PC-3 (cell line): Measurements from ENCODE around the gene THSD1. TPM values are rescaled to one million over a fixed set of nuclear protein-coding genes. Genes with fewer than 3 reads are reported as not detected.
"Not testable (repeated sequence)": the region's sequence is repeated elsewhere in the genome, so short reads cannot be mapped to it uniquely, and the experiment has no call there.

Experiments used
- ATAC-seq: fragments of 200-7000 bp; cut with Tn5 transposase; 2 replicates; pipeline ENCODE4 v1.9.1; 2020; ENCODE audit warnings: mild to moderate bottlenecking, moderate library complexity
- BruUV-seq: library from RNA; stranded (reverse); fragments of 400-500 nt; replicated peaks from 2 replicates; lab custom pipeline; 2021; lab: Mats Ljungman, UMichigan
- CTCF ChIA-PET: fragments of 300-600 bp; sonication (Branson Sonifier 250); formaldehyde crosslinking; loops from one replicate; lab custom pipeline; 2022; ENCODE audit warnings: antibody characterized with exemption; lab: Charles Lee
- POLR2A ChIA-PET: fragments of 300-600 bp; sonication (Branson Sonifier 250); formaldehyde crosslinking; loops from one replicate; lab custom pipeline; 2022; ENCODE audit warnings: antibody characterized with exemption; ENCODE audit not compliant: unreplicated experiment; lab: Charles Lee
- DNase-seq: peaks from one replicate; pipeline ENCODE4 v3.0.0-alpha.2; 2015
- H2AFZ ChIP-seq: fragments of 300-600 bp; sonication (generic); 2 replicates; pipeline ENCODE4 v1.6.0; 2016; ENCODE audit warnings: antibody characterized with exemption, low read length
- H3F3A ChIP-seq: fragments of 300-600 bp; sonication (generic); one replicate; pipeline ENCODE4 v1.6.0; 2017; ENCODE audit warnings: antibody characterized with exemption, low read length, control low read depth, mild to moderate bottlenecking; ENCODE audit not compliant: unreplicated experiment
- H3K27ac ChIP-seq: fragments of 300-600 bp; sonication (generic); 2 replicates; pipeline ENCODE4 v1.5.1; 2016; ENCODE audit warnings: mild to moderate bottlenecking, low read length
- H3K27me3 ChIP-seq: fragments of 300-600 bp; sonication (generic); 2 replicates; pipeline ENCODE4 v1.6.1; 2016; ENCODE audit warnings: low read length, mixed read lengths
- H3K36me3 ChIP-seq: fragments of 300-600 bp; sonication (generic); 2 replicates; pipeline ENCODE4 v1.6.1; 2016; ENCODE audit warnings: low read depth, mixed run types, low read length, mixed read lengths
- H3K4me1 ChIP-seq: fragments of 300-600 bp; sonication (generic); 2 replicates; pipeline ENCODE4 v1.5.1; 2016; ENCODE audit warnings: low read length; ENCODE audit not compliant: insufficient read depth
- H3K4me2 ChIP-seq: fragments of 300-600 bp; sonication (generic); 2 replicates; pipeline ENCODE4 v1.6.0; 2016; ENCODE audit warnings: low read length
- H3K4me3 ChIP-seq: fragments of 300-600 bp; sonication (generic); 2 replicates; pipeline ENCODE4 v1.5.1; 2016; ENCODE audit warnings: mild to moderate bottlenecking, low read length, mixed read lengths
- H3K79me2 ChIP-seq: fragments of 300-600 bp; sonication (generic); 2 replicates; pipeline ENCODE4 v1.6.1; 2017; ENCODE audit warnings: low read length, mixed read lengths
- H3K9ac ChIP-seq: fragments of 300-600 bp; sonication (generic); 2 replicates; pipeline ENCODE4 v1.6.0; 2016; ENCODE audit warnings: mild to moderate bottlenecking, low read length
- H3K9me2 ChIP-seq: fragments of 300-600 bp; sonication (generic); replicated peaks from 2 replicates; pipeline ENCODE4 v1.6.1; 2016; ENCODE audit warnings: mixed run types, low read length, mixed read lengths
- H3K9me3 ChIP-seq: fragments of 300-600 bp; sonication (generic); 2 replicates; pipeline ENCODE4 v1.6.1; 2016; ENCODE audit warnings: low read length, mixed read lengths
- H4K20me1 ChIP-seq: fragments of 300-600 bp; sonication (generic); 2 replicates; pipeline ENCODE4 v1.6.1; 2016; ENCODE audit warnings: low read length, mixed read lengths
- intact Hi-C: fragments of 100-400 bp; cut with micrococcal nuclease; formaldehyde crosslinking; loops from 2 replicates; pipeline ENCODE4 v1.9.0; 2023
- total RNA-seq: library from RNA; depleted of rRNA; stranded (reverse); fragments of >200 nt; gene quantifications from 2 replicates; pipeline ENCODE4 v1.2.3, GENCODE V29; 2014; rRNA removed

Gene THSD1
- total RNA-seq, 1 experiment from 2014 or later, result 1.0 TPM

DNA sequence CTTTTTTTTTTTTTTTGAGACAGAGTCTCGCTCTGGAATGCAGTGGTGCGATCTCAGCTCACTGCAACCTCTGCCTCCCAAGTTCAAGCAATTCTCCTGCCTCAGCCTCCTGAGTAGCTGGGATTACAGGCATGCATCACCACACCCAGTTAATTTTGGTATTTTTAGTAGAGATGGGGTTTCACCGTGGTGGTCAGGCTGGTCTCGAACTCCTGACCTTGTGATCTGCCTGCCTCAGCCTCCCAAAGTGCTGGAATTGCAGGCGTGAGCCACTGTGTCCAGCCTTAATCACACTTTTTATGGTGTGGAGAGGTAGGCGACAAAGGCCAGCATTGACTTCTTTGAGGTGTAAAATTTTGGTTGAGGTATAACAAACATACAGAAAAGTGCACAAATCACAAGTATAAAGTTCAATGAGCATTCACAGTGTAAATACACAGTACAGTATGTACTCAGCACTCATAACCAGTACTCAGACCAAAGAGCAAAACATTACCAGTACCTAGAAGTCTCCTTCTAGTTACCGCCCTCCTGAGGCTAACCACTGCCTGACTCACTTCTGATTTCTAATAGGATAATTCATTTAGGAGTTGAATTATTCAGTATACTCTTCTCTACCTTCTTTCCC, 68.0 kb downstream of the THSD1 start:
- BruUV-seq, H3K4me3 ChIP-seq, intact Hi-C loops, H3K9me3 ChIP-seq, H3K9ac ChIP-seq, H3K27me3 ChIP-seq, H3K79me2 ChIP-seq, CTCF ChIA-PET, H3F3A ChIP-seq, H3K4me2 ChIP-seq, H3K9me2 ChIP-seq, H2AFZ ChIP-seq, H4K20me1 ChIP-seq, H3K36me3 ChIP-seq, H3K4me1 ChIP-seq, POLR2A ChIA-PET, H3K27ac ChIP-seq: not testable (repeated sequence)
- peak; percentile 54 for DNase-seq
- peak; percentile 78; the same call in 1 of the 2 replicates for ATAC-seq

GRCh38 chr13:52334107-52334506, 71.9 kb downstream of the THSD1 start:
- DNase-seq, H3K4me3 ChIP-seq, POLR2A ChIA-PET, ATAC-seq, CTCF ChIA-PET, H3K27me3 ChIP-seq, H3K36me3 ChIP-seq, H3K4me1 ChIP-seq, H2AFZ ChIP-seq, H3K9me3 ChIP-seq, H3K79me2 ChIP-seq, H3F3A ChIP-seq, H3K27ac ChIP-seq, H4K20me1 ChIP-seq, H3K9ac ChIP-seq, H3K4me2 ChIP-seq, BruUV-seq, intact Hi-C loops, H3K9me2 ChIP-seq: not testable (repeated sequence)

- H3K4me1 ChIP-seq, BruUV-seq, H3K4me2 ChIP-seq, H4K20me1 ChIP-seq, ATAC-seq, H3K9me3 ChIP-seq, H3K4me3 ChIP-seq, H3K27ac ChIP-seq, H3K9ac ChIP-seq, H2AFZ ChIP-seq, H3F3A ChIP-seq, H3K36me3 ChIP-seq, DNase-seq, H3K79me2 ChIP-seq, CTCF ChIA-PET, H3K27me3 ChIP-seq, H3K9me2 ChIP-seq, POLR2A ChIA-PET, intact Hi-C loops: not testable (repeated sequence)
These were observed 74.1 kb downstream of the THSD1 start for GRCh38 chr13:52331844-52332243.

Other genes with a start within 250 kb of the THSD1 start
- 3.9 and 6.9 TPM in 2 replicates for gene NEK3, start 246.6 kb downstream of the THSD1 start, total RNA-seq
- 10.1 and 11.1 TPM in 2 replicates for gene VPS36, start 44.5 kb upstream of the THSD1 start, total RNA-seq
- 27.1 and 30.7 TPM in 2 replicates for gene CKAP2, start 49.3 kb upstream of the THSD1 start, total RNA-seq
- 3.4 and 6.2 TPM in 2 replicates for gene HNRNPA1L2, start 236.3 kb upstream of the THSD1 start, total RNA-seq
- gene SUGT1, start 246.7 kb upstream of the THSD1 start, total RNA-seq, result 26.0 and 29.3 TPM in 2 replicates